Suprapubic skin (tissue), 4 donors: ENCODE data around the gene TMEM214.

Source experiments
- CTCF ChIP-seq, 2 donors: fragments of 200-600 bp in 1 of 2; fragments of 450-650 bp in 1 of 2; sonication (generic) in 1 of 2; IDR thresholded peaks; one replicate each; pipeline ENCODE4 v1.5.1; 2016 to 2019; ENCODE audit warnings: antibody characterized with exemption in 2 of 2, mild to moderate bottlenecking in 1 of 2, moderate library complexity in 1 of 2
- EP300 ChIP-seq: sonication (generic); formaldehyde crosslinking; IDR thresholded peaks from one replicate; pipeline ENCODE4 v1.6.1; 2017; ENCODE audit warnings: antibody characterized with exemption
- POLR2AphosphoS5 ChIP-seq, 3 donors: sonication (generic); formaldehyde crosslinking; IDR thresholded peaks; one replicate each; pipeline ENCODE4 v1.6.1; 2017; ENCODE audit warnings: antibody characterized with exemption in 3 of 3

GRCh38 chr2:26998323-26998722 lies 34.4 kb upstream of the TMEM214 start:
- TF ChIP-seq CTCF (IDR thresholded peaks at IDR 0.05), result no peak
- TF ChIP-seq EP300, result no peak
- no peak for TF ChIP-seq POLR2AphosphoS5 (IDR thresholded peaks at IDR 0.05)
